NCI-H510A treated with DMSO at 0.1 percent for 48 hours (cell line): ENCODE measurements around the gene COX4I1.
"Not testable (repeated sequence)": the region's sequence is repeated elsewhere in the genome, so short reads cannot be mapped to it uniquely, and the experiment has no call there.

Source experiments
- DNase-seq: peaks from one replicate; lab custom pipeline; 2025; lab: John Stamatoyannopoulos, UW

Gene COX4I1

DNA sequence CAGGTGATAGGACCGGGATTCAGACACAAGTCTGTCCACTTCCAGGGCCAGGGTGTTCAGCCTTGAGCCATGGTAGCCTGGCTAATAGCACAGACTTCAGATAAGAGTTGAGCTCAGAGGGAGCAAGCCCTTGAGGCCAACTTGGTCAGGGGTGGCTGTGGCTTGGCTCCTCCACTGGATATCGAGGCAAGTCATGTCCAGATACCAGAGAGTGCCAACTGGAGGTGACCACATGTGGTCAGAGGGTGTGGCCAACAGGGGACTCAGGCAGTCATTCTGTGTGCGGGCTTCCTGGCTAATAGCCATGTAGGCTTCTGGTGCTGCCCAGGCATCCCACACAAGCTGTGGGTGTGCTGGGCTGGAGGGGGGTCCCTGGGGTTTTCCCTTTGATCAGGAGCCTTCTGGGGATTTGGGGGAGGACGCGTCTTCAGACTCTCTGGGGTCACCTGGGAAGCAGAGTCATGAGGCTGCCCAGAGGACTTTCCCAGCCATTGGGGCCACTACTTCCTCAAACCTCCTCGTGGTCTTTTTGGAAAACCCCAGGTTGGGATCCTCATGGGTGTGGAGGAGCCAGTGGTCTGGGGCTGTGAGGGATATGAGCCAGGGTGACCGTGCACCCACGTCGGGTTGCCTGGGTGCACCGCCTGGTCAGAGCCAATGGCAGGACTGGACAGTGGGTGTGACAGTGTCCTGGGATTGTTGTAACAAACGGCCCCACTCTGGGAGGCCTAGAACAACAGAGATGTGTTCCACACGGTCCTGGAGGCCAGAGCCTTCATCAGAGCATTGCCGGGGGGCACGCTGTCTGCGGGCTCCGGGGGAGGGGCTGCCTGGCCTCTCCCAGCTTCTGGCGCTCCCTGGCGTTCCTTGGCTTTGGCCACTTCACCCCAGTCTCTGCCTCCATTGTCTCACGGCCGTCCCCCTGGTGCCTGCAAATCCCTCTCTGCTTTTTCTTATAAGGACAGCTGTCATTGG, 25.0 kb downstream of the COX4I1 start:
- no peak for DNase-seq

GRCh38 chr16:85825326-85825725, 25.8 kb downstream of the COX4I1 start:
- no peak for DNase-seq

DNA sequence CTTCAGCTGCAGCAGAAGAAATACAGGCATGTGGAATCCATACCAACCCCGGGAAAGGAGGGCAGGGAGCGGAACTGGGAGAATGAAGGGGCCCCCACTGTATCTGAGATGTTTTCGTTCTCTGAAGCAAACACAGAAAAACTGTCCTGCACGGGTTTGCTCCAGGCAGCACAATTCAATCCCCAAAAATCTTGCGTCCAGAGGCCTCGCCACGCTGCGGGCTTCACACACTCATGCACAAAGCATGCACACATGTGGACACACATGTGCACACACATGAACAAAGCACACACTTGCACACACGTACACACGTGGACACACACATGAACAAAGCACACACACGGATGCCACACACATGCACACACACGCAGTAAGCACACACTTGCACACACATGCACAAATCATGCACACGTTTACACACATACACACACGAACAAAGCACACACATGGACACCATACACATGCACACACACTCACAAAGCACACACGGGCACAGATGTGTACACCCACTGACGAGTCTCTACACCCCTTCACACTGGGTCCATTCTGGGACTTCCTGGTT, 27.3 kb downstream of the COX4I1 start:
- DNase-seq: no peak

GRCh38 chr16:85828166-85828565, 28.7 kb downstream of the COX4I1 start:
- DNase-seq: no peak

DNA sequence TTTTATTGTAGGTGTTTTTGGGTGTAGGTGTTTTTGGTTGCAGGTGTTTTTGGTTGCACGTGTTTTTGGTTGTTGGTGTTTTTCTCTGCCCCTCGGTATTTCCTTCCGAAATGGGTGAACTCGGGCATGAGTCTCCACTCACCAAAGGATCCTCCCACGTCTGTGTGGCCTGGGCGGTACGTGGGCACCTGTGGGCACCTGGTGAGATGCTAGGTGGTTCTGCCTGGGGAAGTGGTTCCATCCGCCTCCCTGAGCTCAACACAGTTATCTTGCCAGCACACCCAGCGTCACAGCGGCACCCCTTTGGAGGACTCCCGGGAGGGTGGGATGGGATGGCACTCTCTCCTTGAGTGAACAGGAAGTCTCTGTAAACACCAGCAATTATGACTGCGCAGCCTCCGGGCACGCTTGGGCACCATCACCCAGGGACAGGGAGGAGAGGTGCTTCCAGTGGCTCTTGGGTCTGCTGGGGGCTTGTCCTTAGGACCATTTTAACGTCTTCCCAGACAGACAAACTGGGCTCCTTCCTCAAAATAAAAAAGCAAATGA, 29.8 kb downstream of the COX4I1 start:
- no peak for DNase-seq

GRCh38 chr16:85829751-85830445, 30.4 kb downstream of the COX4I1 start:
- no peak for DNase-seq

DNA sequence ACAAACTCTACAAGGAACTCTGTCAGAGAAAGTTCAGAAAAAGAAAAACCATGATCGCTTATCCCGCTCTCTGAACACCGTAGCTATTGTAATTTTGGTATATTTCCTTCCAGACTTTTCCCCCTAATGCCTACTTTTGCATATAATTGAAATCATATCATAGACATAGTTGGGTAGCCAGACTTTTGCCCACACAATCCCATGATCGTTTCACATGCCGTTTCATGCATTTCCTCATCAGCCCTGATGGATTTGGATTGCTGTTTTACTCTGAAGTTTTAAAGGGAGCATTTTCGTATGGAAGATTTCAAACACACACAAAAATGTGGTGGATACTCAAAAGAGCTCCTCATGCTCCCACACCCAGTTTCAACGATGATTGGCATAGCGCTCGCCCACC, 31.3 kb downstream of the COX4I1 start:
- DNase-seq: no peak

DNA sequence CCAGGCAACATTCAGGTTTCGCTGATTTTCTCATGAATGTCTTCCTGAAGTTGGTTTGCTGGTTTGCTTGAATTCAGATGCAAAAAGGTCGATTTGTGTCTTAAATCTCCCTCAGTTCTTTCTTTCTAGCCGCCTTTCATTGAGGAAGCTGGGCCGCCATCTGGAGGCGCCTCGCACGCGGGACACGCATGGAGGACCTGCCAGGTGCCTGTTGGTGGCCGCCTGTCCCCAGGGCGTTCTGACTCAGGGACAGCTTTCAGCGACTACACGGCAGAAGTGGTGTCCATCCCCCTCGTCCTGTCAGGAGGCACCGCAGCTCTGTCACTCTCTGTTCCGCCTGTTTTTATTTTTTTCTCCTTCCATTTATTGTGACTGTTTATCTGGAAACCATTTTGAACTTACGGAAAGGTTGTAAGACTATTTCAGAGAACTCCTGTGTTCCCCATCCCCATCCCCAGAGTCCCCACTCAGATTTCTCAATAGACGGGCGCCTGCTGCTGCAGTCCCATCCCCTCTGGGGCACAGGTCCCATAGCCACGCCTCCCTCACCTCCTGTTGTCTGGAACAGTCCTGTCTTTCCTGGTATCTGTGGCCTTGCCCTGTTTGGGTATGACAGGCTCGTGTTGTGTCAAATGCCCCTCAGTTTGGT, 33.2 kb downstream of the COX4I1 start:
- no peak for DNase-seq

DNA sequence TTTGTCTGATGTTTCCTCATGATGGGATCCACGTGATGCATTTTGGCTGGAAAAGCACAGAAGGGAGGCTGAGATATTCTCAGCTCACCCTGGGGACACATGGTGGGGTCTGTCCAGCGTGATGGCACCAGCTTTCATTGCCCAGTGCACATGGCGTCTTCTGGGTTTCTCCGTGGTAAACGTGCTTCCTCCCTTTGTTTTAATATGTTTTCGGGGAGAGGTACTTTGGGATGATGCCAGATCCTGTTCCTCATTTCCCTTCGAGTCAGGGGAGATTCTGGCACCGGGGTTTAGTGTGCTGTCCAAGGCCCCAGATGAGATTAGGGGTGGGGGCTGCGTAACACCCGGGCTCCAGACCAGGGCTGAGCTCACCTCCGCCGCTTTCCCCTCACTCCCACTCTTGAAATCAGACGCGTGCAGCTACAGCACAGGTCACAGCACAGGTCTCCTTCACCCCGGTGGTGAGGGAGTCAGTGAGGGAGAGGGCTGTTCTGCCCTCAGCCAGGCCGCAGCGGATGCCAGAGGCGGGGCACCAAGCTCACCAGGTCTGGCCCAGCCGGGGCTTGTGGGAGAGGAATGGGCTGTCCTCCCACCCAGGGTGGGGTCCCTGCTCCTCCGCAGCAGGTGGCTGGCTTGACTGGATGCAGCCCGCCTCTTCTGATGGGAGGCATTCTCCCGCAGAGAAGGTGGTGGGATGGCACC, 33.9 kb downstream of the COX4I1 start:
- no peak for DNase-seq

DNA sequence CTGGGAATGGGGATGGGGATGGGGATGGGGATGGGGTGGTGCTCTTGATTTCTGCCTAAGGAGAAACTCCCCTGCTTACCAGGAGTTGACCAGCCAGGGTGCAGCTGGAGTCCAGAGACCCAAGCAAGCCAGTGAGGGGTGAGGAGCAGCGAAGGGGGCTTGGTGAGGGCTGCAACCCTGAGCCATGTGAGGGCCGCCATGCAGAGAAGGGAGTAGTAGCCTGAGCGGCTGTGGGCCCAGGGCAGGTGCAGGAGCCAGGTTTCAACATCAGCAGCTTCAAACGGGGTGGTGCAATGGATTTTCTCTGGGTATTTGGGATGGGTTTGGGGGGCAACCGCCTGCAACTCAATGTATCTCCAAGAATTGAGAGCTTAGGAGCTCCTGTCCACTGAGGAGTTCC, 35.2 kb downstream of the COX4I1 start:
- DNase-seq: no peak

DNA sequence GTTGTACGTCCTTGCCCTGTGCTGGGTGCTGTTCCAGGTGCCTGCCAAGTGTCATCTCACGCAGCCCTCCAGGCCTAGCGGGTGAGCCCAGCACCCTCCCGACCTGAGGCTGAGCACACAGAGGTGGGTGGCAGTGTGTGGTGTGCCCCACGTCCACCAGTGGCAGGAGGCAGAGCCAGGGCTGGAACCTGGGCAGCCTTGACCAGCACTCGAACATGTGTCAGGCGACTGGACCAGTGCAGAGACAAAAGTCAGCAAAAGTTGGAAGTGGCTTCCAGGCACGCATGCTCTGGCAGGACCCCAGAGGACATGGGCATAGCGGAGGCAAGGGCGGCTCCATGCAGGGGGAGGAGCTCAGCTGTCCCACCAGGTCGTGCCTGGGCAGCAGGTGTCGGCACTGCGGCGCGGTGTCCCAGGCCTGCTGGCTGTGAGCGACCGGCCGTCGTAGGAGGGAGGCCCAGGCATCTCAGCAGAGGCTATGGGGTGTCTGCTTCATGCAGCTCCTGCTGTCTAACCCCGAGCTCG, 35.8 kb downstream of the COX4I1 start:
- DNase-seq: no peak

- DNase-seq: no peak
These were observed 36.6 kb downstream of the COX4I1 start for GRCh38 chr16:85835956-85836705.

GRCh38 chr16:85836706-85837582, 37.4 kb downstream of the COX4I1 start:
- no peak for DNase-seq

DNA sequence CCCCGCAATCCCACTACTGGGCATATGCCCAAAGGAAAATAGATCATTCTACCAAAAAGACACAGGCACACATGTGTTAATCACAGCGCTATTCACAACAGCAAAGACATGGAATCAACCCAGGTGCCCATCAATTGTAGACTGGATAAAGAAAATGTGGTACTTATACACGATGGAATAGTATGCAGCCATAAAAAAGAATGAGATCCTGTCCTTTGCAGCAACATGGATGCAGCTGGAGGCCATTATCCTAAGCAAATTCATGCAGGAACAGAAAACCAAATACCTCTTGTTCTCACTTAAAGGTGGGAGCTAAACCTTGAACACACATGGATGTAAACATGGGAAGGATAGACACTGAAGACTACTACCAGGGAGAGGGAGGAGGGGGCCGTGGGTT, 38.2 kb downstream of the COX4I1 start:
- DNase-seq: not testable (repeated sequence)

DNA sequence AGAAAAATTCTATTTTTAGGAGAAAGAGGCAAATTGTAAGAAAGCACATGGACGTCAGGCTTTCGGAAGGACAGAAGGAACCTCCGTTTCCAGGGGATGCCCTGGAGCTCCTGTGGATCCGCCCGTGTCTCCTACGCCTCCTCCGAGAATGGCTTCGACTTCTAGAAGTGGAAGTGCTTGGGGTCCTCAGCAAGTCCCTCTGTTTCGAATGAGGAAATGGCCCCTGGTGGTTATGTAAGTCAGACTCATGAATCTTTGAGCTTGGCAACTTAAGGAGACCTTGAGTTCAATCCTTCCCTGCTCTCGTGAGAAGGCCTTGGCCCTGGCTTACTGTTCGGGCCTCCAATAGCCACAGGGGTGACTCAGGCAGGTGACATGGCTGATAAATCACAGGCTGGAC, 38.9 kb downstream of the COX4I1 start:
- DNase-seq: no peak

DNA sequence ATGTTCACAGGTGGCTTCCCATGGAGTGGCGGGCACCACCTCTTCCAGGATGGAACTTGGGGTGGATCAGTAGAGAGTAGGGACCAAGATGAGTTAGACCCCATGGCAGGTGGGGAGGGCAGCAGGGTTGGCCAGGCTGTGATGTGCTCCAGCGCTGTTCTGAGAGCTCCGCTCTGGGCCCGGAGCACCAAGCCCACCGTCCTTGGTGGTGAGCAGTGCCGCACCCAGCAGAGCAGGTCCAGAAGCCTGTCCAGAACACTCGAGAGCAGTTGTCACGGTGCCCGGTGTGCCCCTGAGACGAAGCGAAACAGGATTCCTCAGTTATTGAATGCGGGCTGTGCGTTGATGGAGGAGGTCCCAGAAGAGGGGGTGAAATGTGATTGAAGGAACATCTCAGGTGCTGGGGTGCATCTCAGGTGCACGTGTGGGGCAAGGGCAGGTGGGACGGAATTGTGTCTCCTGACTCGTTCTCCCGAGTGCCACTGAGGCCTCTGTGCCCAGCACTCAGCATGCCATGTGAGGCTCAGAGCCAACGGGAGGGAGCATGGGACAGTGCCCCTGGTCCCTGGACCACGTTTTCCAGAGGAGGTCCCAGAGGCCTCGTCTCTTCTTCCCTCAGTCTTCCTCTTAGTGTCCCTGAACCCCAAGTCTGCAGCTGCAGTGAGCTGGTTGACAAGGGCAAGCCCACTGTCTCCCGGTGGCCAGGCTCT, 39.5 kb downstream of the COX4I1 start:
- no peak for DNase-seq

- no peak for DNase-seq
These were observed 40.3 kb downstream of the COX4I1 start for GRCh38 chr16:85839681-85840240.

DNA sequence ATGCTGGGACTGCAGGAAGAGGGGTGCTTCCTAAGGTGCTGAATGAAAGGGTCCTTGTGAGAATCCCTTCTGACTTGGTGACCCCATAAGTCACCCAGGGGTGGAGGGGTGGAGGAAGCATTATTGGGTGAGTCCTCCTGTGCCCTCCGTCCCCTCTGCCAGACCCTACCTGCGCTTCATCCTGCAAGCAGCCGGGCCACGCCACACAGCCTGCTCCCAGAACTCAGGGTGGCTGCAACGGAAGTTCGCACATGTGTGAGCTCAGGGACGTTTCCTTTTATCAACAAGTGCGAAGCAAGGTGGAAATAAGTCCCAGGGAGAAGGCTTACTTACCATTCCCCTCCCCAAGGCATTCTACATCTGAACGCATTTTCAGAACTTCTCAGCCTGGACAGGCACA, 40.9 kb downstream of the COX4I1 start:
- no peak for DNase-seq

GRCh38 chr16:85840801-85841200, 41.3 kb downstream of the COX4I1 start:
- no peak for DNase-seq
